WTC11 (cell line): ENCODE data around the gene FSHR. TPM values are rescaled to one million over a fixed set of nuclear protein-coding genes. Genes with fewer than 3 reads are reported as not detected.
A peak's percentile ranks its signal among the peaks of the same experiment; 100 is the strongest.

Experiments
- ATAC-seq: fragments of 200-7000 bp; cut with Tn5 transposase; 2 replicates; pipeline ENCODE4 v1.10.0; 2021; ENCODE audit warnings: mild to moderate bottlenecking, moderate library complexity
- CTCF ChIA-PET: fragments of 300-600 bp; sonication (Branson Sonifier 250); formaldehyde crosslinking; loops from one replicate; lab custom pipeline; 2021; ENCODE audit warnings: antibody characterized with exemption; lab: Charles Lee
- POLR2A ChIA-PET: fragments of 350-600 bp; sonication (Branson Sonifier 250); formaldehyde crosslinking; loops from one replicate; lab custom pipeline; 2021; ENCODE audit warnings: antibody characterized with exemption; lab: Charles Lee
- DNase-seq: peaks from one replicate; pipeline ENCODE4 v3.0.0; 2021; ENCODE audit warnings: low spot score
- H3K27ac Mint-ChIP-seq: 2 replicates; pipeline ENCODE4 v1.8.0; 2021; ENCODE audit warnings: mixed read lengths
- H3K27me3 Mint-ChIP-seq: 2 replicates; pipeline ENCODE4 v1.8.0; 2021; ENCODE audit warnings: low read depth, mild to moderate bottlenecking, moderate library complexity, mixed read lengths
- H3K36me3 Mint-ChIP-seq: 2 replicates; pipeline ENCODE4 v1.8.0; 2021; ENCODE audit warnings: mixed read lengths
- H3K4me1 Mint-ChIP-seq: 2 replicates; pipeline ENCODE4 v1.8.0; 2022; ENCODE audit warnings: mixed read lengths
- H3K4me3 Mint-ChIP-seq: 2 replicates; pipeline ENCODE4 v1.8.0; 2021; ENCODE audit warnings: mild to moderate bottlenecking, moderate library complexity, mixed read lengths
- H3K9me3 Mint-ChIP-seq: 2 replicates; pipeline ENCODE4 v1.8.0; 2021; ENCODE audit warnings: mixed read lengths
- ESRRA ChIP-seq: sonication (generic); formaldehyde crosslinking; IDR thresholded peaks from 2 replicates; pipeline ENCODE4 v1.8.1; 2022; ENCODE audit warnings: mild to moderate bottlenecking, missing genetic modification reagents, borderline replicate concordance
- IRF2 ChIP-seq: sonication (generic); formaldehyde crosslinking; IDR thresholded peaks from 2 replicates; pipeline ENCODE4 v1.8.0; 2022; ENCODE audit warnings: low read depth, missing genetic modification reagents, borderline replicate concordance
- SMAD4 ChIP-seq: sonication (generic); formaldehyde crosslinking; IDR thresholded peaks from 2 replicates; pipeline ENCODE4 v1.8.0; 2022; ENCODE audit warnings: mild to moderate bottlenecking, missing genetic modification reagents
- SP1 ChIP-seq: sonication (generic); formaldehyde crosslinking; conservative IDR thresholded peaks from 2 replicates; pipeline ENCODE4 v1.8.1; 2022; ENCODE audit warnings: missing genetic modification reagents
- ZNF423 ChIP-seq: fragments of 250-450 bp; sonication (Bioruptor Pico); IDR thresholded peaks from 2 replicates; pipeline ENCODE4 v2.1.2; 2022; ENCODE audit warnings: mild to moderate bottlenecking, moderate library complexity
- ZNF532 ChIP-seq: fragments of 250-450 bp; sonication (Bioruptor Pico); IDR thresholded peaks from 2 replicates; pipeline ENCODE4 v1.9.0; 2021; ENCODE audit warnings: mild to moderate bottlenecking, borderline replicate concordance
- total RNA-seq: library from RNA; stranded (reverse); gene quantifications from 3 replicates; pipeline ENCODE4 v1.2.3, GENCODE V29; 2021
- TF ChIP-seq, protein P1 (sequence below): sonication (generic); formaldehyde crosslinking; IDR thresholded peaks from 2 replicates; pipeline ENCODE4 v1.8.1; 2023; ENCODE audit warnings: mild to moderate bottlenecking, missing genetic modification reagents, moderate library complexity
- TF ChIP-seq, protein P2 (sequence below): sonication (generic); formaldehyde crosslinking; IDR thresholded peaks from 2 replicates; pipeline ENCODE4 v1.8.1; 2023; ENCODE audit warnings: mild to moderate bottlenecking, moderate library complexity, missing genetic modification reagents
- TF ChIP-seq, protein P3 (sequence below): sonication (generic); formaldehyde crosslinking; IDR thresholded peaks from 2 replicates; pipeline ENCODE4 v1.8.1; 2023; ENCODE audit warnings: mild to moderate bottlenecking, missing genetic modification reagents, borderline replicate concordance
- TF ChIP-seq, protein P4 (sequence below): fragments of 200-600 bp; IDR thresholded peaks from 2 replicates; pipeline ENCODE4 v1.8.0; 2022; ENCODE audit warnings: antibody characterized with exemption

Gene FSHR
- total RNA-seq, 1 experiment from 2014 or later: not detected

DNA sequence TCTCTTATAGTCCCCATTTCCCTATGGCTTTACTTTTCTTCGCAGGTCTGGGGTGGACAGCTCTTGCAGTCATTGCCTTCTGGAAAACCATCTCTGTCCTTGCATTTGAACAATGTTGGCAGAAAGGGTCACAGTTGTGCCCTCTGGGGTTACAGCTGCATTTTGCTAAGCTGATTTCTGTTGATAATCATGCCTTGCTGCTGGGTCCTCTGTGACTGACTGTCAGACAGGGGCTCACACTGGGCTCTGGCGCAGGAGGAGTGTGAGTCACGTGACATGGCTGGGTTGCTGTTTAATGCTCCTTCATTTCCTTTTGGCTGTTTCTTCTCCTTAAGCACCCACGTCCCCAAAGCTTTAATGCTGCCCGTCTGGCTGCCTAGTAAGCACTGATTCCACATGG is 202.2 kb downstream of the FSHR start:
- Mint-ChIP-seq H3K4me1 (no peaks in the 10 kb centered on the region), H3K9me3 (no peaks in the 10 kb centered on the region), H3K27ac (no peak overlapping the region), H3K4me3 (no peak overlapping the region), H3K36me3 (no peaks in the 10 kb centered on the region), H3K27me3 (no peaks in the 10 kb centered on the region)
- CTCF ChIA-PET: no interaction called here
- DNase-seq: no peak
- no peak for TF ChIP-seq ZNF423 (CRISPR knock-in tag)
- TF ChIP-seq, protein P1, sequence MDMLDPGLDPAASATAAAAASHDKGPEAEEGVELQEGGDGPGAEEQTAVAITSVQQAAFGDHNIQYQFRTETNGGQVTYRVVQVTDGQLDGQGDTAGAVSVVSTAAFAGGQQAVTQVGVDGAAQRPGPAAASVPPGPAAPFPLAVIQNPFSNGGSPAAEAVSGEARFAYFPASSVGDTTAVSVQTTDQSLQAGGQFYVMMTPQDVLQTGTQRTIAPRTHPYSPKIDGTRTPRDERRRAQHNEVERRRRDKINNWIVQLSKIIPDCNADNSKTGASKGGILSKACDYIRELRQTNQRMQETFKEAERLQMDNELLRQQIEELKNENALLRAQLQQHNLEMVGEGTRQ (CRISPR knock-in tag): peak; percentile 41; the same call in 1 of the 2 replicates
- no peak for ATAC-seq
- POLR2A ChIA-PET: no interaction called here

DNA sequence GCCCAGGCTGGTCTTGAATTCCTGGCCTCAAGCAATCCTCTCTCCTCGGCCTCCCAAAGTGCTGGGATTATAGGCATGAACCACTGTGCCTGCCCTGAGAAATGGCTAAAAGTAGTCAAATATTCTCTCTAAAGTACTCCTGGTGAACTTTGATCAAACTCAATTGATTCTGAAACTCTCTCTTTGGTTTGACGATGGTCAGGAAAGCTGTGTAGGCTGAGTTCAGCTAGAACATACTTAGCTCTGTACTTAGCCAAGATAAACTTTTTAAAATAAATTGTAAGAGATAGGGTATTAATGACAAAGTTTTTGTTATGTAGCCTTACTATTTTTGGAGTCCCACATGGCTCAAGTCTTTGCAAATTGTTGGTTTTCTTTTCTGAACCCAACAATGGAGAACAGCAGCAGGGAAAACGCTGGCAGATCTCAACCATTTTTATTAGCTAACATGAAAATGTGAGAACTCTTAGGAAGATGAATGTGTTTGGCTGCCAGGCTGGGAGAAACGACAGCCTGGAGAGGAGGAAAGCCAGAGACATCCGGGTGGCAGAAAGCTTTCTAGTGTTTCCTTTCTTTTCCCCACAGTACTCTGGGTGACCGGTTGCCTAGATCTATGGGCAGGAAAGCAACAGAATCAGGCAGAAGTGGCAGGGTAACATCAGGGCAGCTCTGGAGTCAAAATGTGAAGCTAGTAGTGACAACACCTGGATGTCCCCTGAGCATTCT is 205.8 kb downstream of the FSHR start:
- ATAC-seq (no peak), DNase-seq (no peak)
- ChIA-PET CTCF (interaction anchor here (0.6 kb wide), 1 partner anchor 1454 kb away, joined by 3 read pairs; no protein-coding TSS in a partner anchor), POLR2A (no interaction called here)
- Mint-ChIP-seq H3K36me3 (no peaks in the 10 kb centered on the region), H3K27ac (no peak overlapping the region), H3K27me3 (no peaks in the 10 kb centered on the region), H3K4me3 (no peak overlapping the region), H3K4me1 (no peaks in the 10 kb centered on the region), H3K9me3 (no peaks in the 10 kb centered on the region)
- no peak for TF ChIP-seq ZNF532
- TF ChIP-seq IRF2 (CRISPR knock-in tag): no peak
- TF ChIP-seq ESRRA (CRISPR knock-in tag): no peak
- TF ChIP-seq, protein P2, sequence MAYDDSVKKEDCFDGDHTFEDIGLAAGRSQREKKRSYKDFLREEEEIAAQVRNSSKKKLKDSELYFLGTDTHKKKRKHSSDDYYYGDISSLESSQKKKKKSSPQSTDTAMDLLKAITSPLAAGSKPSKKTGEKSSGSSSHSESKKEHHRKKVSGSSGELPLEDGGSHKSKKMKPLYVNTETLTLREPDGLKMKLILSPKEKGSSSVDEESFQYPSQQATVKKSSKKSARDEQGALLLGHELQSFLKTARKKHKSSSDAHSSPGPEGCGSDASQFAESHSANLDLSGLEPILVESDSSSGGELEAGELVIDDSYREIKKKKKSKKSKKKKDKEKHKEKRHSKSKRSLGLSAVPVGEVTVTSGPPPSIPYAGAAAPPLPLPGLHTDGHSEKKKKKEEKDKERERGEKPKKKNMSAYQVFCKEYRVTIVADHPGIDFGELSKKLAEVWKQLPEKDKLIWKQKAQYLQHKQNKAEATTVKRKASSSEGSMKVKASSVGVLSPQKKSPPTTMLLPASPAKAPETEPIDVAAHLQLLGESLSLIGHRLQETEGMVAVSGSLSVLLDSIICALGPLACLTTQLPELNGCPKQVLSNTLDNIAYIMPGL (CRISPR knock-in tag): no peak
- no peak for TF ChIP-seq SMAD4 (CRISPR knock-in tag)
- TF ChIP-seq, protein P3, sequence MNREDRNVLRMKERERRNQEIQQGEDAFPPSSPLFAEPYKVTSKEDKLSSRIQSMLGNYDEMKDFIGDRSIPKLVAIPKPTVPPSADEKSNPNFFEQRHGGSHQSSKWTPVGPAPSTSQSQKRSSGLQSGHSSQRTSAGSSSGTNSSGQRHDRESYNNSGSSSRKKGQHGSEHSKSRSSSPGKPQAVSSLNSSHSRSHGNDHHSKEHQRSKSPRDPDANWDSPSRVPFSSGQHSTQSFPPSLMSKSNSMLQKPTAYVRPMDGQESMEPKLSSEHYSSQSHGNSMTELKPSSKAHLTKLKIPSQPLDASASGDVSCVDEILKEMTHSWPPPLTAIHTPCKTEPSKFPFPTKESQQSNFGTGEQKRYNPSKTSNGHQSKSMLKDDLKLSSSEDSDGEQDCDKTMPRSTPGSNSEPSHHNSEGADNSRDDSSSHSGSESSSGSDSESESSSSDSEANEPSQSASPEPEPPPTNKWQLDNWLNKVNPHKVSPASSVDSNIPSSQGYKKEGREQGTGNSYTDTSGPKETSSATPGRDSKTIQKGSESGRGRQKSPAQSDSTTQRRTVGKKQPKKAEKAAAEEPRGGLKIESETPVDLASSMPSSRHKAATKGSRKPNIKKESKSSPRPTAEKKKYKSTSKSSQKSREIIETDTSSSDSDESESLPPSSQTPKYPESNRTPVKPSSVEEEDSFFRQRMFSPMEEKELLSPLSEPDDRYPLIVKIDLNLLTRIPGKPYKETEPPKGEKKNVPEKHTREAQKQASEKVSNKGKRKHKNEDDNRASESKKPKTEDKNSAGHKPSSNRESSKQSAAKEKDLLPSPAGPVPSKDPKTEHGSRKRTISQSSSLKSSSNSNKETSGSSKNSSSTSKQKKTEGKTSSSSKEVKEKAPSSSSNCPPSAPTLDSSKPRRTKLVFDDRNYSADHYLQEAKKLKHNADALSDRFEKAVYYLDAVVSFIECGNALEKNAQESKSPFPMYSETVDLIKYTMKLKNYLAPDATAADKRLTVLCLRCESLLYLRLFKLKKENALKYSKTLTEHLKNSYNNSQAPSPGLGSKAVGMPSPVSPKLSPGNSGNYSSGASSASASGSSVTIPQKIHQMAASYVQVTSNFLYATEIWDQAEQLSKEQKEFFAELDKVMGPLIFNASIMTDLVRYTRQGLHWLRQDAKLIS (CRISPR knock-in tag): no peak

DNA sequence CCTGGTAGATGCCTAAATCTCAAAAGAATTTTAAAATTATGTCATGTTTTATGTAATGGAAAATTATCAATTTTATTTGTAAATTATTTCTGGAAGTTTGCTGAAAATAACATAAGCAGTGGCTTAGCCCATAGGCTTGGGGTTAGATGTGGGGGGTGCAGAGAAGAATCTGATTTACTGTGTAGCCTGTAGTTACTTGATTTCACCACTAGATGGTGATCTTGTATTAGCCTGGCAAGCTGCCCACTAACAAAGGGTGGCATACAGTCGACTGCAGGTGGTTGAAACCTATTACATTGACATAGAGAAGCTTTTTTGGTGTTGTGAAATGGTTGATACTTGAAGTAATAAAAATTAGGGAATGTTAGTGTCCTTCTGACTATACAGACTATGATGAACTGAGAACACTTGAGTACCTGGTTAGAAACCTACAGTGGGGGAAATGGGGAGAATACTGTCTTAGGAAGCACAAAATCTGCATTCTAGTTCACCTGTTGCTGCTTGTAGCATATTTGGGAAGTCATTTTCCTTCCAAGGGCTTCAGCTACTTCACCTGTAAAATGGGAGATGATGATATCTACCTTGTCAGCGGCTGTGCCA is 207.8 kb downstream of the FSHR start:
- ChIA-PET POLR2A (no interaction called here), CTCF (interaction anchor here (0.6 to 1.8 kb wide), 10 partner anchors 12 to 1198 kb away, joined by 3 to 9 read pairs (median 3); no protein-coding TSS in a partner anchor)
- ATAC-seq: peak; percentile 97
- TF ChIP-seq SP1 (CRISPR knock-in tag): no peak
- TF ChIP-seq, protein P4, sequence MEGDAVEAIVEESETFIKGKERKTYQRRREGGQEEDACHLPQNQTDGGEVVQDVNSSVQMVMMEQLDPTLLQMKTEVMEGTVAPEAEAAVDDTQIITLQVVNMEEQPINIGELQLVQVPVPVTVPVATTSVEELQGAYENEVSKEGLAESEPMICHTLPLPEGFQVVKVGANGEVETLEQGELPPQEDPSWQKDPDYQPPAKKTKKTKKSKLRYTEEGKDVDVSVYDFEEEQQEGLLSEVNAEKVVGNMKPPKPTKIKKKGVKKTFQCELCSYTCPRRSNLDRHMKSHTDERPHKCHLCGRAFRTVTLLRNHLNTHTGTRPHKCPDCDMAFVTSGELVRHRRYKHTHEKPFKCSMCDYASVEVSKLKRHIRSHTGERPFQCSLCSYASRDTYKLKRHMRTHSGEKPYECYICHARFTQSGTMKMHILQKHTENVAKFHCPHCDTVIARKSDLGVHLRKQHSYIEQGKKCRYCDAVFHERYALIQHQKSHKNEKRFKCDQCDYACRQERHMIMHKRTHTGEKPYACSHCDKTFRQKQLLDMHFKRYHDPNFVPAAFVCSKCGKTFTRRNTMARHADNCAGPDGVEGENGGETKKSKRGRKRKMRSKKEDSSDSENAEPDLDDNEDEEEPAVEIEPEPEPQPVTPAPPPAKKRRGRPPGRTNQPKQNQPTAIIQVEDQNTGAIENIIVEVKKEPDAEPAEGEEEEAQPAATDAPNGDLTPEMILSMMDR: peak; percentile 93
- Mint-ChIP-seq H3K4me1 (peaks cover 3% of the 10 kb centered on the region), H3K4me3 (no peak overlapping the region), H3K27me3 (no peaks in the 10 kb centered on the region), H3K9me3 (no peaks in the 10 kb centered on the region), H3K27ac (no peak overlapping the region), H3K36me3 (no peaks in the 10 kb centered on the region)
- DNase-seq: no peak
